Astrocyte (in vitro differentiated cells and primary cell): ENCODE measurements around the gene ZNF618.

Experiments
- CTCF ChIP-seq: IDR thresholded peaks from 2 replicates; pipeline ENCODE4 v1.5.1; 2011; ENCODE audit warnings: low read depth, mild to moderate bottlenecking, inconsistent platforms, low read length, moderate library complexity; ENCODE audit not compliant: insufficient read depth
- EZH2 ChIP-seq: IDR thresholded peaks from 2 replicates; pipeline ENCODE4 v1.6.1; 2012; ENCODE audit warnings: mild to moderate bottlenecking, low read length, inconsistent platforms; ENCODE audit not compliant: insufficient read depth

GRCh38 chr9:113953531-113953930, 77.4 kb downstream of the ZNF618 start:
- TF ChIP-seq CTCF (no peak), EZH2 (no peak)
